Effector CD8-positive, alpha-beta T cell (primary cell): Measurements from ENCODE around the gene SIAE.

ENCODE experiments used
- DNase-seq: peaks from one replicate; lab custom pipeline; 2025; lab: John Stamatoyannopoulos, UW
- total RNA-seq, 4 experiments: gene quantifications; one replicate each; lab custom pipeline; 2026; lab: John Stamatoyannopoulos, UW

Gene SIAE, protein sequence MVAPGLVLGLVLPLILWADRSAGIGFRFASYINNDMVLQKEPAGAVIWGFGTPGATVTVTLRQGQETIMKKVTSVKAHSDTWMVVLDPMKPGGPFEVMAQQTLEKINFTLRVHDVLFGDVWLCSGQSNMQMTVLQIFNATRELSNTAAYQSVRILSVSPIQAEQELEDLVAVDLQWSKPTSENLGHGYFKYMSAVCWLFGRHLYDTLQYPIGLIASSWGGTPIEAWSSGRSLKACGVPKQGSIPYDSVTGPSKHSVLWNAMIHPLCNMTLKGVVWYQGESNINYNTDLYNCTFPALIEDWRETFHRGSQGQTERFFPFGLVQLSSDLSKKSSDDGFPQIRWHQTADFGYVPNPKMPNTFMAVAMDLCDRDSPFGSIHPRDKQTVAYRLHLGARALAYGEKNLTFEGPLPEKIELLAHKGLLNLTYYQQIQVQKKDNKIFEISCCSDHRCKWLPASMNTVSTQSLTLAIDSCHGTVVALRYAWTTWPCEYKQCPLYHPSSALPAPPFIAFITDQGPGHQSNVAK
- total RNA-seq: 0.78 to 2.9 (median 2.2) reads per million in 4 experiments

DNA sequence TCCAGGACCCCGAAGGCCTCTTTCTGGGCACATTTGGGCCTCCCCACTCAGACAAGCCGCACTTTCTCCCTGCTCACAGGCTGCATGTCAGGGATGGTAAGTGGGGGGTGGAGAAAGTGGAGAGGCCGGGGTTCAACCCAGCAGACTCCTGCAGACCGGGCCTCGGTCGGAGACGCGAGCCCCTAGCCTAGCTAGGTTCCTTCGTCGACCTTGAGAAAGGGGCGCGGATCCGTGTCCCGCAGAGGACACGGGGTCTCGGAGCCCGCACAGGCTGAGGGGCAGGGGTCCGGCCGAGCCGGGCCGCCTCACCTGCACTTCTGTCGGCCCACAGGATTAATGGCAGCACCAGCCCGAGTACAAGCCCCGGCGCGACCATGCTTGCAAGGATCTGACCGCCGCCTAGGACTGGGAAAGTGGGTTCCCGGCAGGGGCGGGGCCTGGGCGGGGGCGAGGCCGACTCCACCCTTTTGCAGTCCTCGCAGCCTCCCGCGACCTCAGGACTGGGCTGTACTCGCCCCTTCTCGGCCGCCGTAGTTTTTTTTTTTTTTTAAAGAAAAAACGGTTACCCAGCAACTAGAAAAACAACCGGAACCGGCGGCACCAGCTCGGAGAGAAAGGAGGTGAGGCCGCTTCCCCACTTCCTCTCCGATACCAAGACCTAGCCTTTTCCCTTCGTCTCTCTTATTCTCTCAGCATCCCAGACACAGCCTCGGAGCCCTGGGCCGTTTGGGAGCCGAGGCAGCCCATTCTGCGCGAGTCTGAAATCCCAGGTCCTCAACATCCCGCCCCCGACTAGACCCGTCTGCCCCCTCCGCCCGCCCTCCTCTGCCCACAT lies at the start of gene SIAE, which contains the start of gene SPA17:
Gene SIAE, minus strand, starts transcription at position 407 of the 835 bp plus-strand sequence. Its CDS starts 31 bp downstream, at position 376.
Gene SPA17, plus strand, starts transcription at position 572 of the 835 bp plus-strand sequence. CDS start 1,361 bp downstream, outside the sequence.
- DNase-seq: peak; percentile 81

GRCh38 chr11:124722176-124722575 lies 48.6 kb upstream of the SIAE start:
- no peak for DNase-seq

DNA sequence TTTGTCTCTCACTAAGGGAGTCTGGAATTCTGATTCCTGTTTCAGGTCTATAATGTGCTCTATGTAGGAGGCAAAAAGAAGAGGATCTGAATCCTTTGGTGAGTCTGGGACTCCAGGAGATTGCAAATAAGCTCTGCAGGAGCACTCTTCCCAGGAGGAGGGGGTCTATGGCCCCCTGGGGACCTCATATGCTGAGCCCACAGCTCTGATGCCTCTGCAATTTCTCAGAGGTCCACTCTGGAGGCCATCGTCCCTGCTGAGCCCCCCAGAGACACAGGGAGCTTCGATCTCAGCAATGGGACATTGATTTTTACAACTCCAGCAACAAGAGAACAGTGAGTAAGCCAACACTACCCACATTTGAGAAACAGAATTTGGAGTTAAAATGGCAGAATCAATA lies 46.0 kb upstream of the SIAE start:
- no peak for DNase-seq

GRCh38 chr11:124718801-124719200 lies 45.3 kb upstream of the SIAE start:
- no peak for DNase-seq

GRCh38 chr11:124717786-124718651 lies 44.5 kb upstream of the SIAE start:
- DNase-seq: peak; percentile 10

DNA sequence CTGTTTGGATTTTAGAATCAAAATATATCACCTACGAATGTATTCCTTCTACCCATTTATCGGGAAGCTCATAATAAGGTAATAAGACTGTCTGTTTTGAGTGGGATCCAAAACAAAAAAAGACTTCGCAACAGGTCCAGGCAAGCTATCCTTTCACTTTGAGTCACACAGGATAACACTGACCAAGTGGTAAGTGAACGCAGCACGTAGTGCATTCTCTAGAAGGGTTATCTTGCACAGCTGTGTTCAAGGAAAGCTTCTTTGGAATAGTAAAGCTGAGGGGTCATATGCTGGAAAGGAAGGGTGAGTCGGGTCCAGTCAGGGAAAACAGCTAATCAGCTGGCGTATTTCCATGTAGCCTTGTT lies 43.9 kb upstream of the SIAE start:
- DNase-seq: no peak

DNA sequence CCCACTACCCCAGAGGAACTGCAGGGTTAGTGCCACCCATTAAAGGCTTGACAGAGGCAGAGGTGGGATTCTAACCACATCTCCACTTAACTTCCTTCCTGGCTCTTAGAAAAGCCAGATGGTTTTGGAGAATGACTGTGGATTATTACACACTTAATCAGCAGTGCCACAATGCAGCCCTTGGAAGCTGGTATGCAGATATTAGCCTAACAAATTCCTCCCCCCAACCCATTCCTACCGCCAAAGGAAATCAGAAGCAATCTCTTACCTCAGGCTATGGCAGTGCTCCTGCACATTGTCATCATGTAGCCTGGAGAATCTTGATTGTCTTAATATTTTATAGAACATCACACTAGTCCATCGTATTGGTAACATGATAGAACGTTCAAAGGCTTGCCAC lies 43.1 kb upstream of the SIAE start:
- no peak for DNase-seq

GRCh38 chr11:124712392-124712791 lies 38.9 kb upstream of the SIAE start:
- DNase-seq: no peak

- no peak for DNase-seq
These were observed 34.3 kb upstream of the SIAE start for GRCh38 chr11:124707829-124708228.

DNA sequence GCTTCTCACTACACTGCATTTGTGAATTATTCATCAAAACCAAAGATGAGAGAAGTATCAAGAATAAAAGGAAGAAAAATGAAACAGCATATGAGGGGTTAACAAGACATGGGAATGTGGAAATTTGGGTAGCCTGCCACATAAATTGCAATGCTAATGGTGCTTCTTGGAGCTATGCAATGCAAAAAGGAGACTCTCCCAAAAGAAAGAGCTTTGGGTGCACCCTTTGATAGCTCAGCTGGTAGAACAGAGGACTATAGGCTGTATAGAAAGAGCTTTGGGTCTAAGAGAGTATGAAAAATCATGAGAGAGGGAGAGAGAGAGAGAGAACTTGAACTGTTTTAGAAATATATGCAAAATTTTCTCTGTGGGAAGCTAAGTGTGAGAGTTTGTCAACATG lies 26.5 kb upstream of the SIAE start:
- no peak for DNase-seq

DNA sequence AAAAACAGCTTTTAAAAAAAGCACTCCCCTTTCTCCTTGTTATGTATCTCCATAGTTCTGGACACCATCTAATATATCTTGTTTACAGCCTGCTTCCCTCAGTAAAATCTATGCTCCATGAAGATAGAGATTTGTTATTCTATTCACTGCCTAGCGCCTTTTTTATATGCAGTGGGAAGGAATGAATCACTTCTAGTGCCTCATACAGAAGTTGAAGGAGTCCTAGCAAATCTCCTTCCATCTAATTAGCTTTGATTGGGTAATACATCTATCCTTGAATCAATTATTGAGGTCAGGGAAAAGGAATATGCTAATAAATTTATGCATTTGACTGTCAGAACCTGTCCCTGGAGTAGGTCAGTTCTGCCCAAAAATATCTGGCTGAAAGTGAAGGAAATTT lies 26.0 kb upstream of the SIAE start:
- DNase-seq: no peak

DNA sequence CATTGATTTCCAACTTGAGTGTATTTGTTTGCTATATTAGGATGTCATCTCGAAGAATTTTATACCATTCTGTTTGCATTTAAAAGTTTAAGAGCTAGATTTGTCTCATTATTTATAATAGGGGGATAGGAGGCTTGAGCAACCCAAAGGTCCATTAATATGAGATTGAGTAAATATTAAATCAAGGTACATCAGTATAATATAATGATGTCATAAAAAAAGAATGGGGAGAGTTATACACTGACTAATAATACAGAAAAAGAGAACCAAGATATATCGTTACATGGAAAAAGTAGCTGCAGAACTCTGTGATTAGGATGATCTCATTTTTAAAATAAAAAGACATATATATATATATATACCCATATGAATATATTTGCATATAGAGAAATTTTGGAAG lies 19.6 kb upstream of the SIAE start:
- no peak for DNase-seq

DNA sequence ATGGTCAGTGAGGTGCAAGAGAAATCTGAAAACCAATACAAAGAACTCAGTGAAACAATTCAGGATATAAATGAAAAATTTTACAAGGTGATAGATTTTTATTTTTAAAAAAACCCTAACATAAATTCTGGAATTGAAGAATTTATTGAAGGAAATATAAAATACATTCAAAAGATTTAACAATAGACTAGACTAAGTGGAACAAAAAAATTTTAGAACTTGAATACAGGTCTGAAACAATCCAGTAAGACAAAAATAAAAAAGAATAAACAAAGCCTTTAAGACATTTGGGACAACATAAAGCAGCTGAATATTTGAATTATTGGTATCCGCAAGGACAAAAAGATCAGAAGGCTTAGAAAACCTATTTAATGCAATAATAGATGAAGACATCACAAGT lies 8.9 kb upstream of the SIAE start:
- no peak for DNase-seq

DNA sequence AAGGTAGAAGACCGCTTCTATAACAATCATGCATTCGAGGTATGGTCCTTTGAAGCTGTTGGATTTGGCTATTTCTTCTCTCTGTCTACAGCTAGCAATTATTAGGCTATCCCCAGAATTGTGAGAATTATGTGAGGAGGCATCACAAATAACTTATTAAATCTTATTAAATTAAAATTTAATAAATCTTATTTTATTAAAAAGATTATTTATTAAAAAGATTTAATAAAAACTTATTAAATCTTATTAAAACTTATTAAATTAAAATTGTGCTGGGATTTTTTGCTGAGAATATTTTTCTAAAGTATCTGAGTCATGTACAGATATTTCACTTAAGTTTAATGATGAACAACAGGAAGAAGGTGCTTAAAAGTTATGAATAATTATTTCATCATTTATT lies 7.9 kb upstream of the SIAE start:
- DNase-seq: no peak

- no peak for DNase-seq
These were observed 4.9 kb upstream of the SIAE start for GRCh38 chr11:124678416-124678815.

DNA sequence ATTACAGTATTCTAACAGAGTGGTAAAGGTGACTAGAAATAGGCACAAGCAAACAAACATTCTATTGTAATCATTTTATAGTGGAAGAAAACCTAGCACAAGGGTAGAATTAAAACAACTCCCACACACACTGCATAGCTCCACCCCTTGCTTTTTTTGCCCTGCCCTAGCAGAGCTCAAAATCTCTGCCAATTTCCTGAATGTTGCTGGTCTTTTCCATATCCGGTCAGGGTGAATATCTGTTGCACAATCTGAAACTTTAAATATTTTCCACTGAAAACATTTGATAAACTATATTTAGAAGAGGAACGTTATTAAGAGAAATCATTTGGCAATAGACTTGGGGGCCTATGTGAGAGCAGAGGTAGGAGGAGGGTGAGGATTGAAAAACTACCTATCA lies 2.8 kb upstream of the SIAE start:
- no peak for DNase-seq

DNA sequence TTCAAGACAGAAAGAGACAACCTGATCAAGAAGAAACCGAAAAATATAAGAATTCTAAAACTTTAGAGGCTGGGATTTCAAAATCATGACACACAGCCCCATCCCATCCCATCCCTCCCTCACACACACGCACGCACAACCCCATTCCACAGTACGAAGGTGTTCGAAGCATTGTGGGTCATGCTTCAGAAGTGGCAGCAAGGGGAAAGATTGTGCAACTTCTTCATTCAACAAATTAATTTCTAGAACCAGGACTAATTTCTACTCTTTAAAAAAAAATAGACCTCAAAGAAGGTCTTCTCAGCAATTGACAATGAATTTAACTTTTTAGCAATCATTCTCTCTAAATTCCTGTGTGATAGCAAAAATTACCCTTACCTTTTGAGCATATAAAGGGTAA lies 1.0 kb upstream of the SIAE start:
- DNase-seq: no peak

- no peak for DNase-seq
These were observed 604 bp upstream of the SIAE start for GRCh38 chr11:124674168-124674517.

GRCh38 chr11:124672536-124673215 lies 863 bp downstream of the SIAE start:
- DNase-seq: no peak

- peak; percentile 12 for DNase-seq
These were observed 2.8 kb downstream of the SIAE start for GRCh38 chr11:124670732-124671131.

- no peak for DNase-seq
These were observed 4.3 kb downstream of the SIAE start for GRCh38 chr11:124669193-124669592.
